GM20431 (cell line): ENCODE data around the gene DCLK3.

ENCODE experiments used
- in situ Hi-C: fragments of 300-500 bp; cut with MseI, MboI; formaldehyde crosslinking; loops from one replicate; pipeline ENCODE4 v1.15.0; 2020; ENCODE audit warnings: low sequenced_read_pairs; ENCODE audit not compliant: unreplicated experiment

The DCLK3 gene

DNA sequence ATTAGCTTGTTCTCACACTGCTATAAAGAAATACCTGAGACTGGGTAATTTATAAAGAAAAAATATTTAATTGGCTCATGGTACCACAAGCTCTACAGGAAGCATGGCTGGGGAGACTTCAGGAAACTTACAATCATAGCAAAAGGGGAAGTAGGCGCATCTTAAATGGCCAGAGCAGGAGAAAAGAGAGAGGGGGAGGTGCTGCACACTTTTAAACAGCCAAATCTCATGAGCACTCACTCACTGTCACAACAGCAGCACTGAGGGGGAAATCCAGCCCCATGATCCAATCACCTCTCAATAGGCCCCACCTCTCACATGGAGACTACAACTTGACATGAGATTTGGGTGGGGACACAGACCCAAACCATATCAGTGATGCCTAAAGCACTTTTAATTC lies 82.5 kb downstream of the DCLK3 start:
- in situ Hi-C loops = no loop called here

DNA sequence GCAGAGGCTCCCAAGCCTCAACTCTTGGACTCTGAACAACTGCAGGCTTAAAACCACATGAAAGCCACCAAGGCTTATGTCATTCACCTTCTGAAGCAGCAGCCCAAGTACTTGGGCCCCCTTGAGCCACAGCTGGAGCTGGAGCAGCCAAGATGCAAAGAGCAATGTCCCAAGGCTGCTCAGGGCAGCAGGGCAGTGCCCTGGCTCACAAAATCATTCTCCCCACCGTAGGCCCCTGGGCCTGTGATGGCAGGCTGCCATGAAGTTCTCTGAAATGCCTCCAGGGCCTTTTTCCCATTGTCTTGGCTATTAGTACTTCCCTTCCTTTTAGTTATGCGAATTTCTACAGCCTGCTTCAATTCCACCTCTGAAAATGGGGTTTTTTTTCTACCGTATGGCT lies 83.4 kb downstream of the DCLK3 start:
- in situ Hi-C loops = no loop called here

DNA sequence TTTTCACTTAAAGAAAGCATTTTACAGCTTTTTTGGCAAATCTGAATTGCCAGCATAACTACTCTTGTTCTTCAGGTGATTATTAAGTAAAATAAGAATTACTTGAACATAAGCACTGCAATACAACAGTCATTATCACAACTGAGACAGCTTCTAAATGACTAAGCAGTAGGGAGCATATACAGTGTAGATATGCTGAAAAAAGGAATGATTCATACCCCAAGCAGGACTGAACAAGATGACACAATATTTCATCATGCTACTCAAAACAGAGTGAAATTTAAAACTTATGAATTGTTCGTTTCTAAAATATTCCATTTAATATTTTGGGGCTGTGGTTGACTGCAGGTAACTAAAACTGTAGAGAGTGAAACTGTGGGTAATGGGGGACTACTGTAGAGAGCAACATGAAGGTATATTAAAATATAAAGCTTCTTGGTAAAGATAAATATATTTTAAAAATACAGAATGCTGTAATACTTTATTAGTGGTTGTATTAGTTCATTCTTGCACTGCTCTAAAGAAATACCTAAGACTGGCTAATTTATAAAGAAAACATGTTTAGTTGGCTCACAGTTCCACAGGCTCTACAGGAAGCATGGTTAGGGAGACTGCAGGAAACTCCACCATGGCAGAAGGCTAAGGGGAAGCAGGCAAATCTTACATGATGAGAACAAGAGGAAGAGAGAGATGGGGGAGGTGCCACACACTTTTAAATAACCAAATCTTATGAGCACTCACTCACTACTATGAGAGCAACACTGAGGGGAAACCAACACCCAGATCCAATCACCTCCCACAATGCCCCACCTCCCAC lies 84.8 kb downstream of the DCLK3 start:
- in situ Hi-C loops = no loop called here

GRCh38 chr3:36678216-36679013 lies 85.9 kb downstream of the DCLK3 start:
- in situ Hi-C loops = no loop called here

GRCh38 chr3:36677331-36678007 lies 86.9 kb downstream of the DCLK3 start:
- in situ Hi-C loops = no loop called here

GRCh38 chr3:36674816-36675215 lies 89.5 kb downstream of the DCLK3 start:
- in situ Hi-C loops = no loop called here

GRCh38 chr3:36669764-36670163 lies 94.6 kb downstream of the DCLK3 start:
- in situ Hi-C loops = no loop called here

- in situ Hi-C loops = no loop called here
These were observed 98.2 kb downstream of the DCLK3 start for GRCh38 chr3:36666166-36666565.

DNA sequence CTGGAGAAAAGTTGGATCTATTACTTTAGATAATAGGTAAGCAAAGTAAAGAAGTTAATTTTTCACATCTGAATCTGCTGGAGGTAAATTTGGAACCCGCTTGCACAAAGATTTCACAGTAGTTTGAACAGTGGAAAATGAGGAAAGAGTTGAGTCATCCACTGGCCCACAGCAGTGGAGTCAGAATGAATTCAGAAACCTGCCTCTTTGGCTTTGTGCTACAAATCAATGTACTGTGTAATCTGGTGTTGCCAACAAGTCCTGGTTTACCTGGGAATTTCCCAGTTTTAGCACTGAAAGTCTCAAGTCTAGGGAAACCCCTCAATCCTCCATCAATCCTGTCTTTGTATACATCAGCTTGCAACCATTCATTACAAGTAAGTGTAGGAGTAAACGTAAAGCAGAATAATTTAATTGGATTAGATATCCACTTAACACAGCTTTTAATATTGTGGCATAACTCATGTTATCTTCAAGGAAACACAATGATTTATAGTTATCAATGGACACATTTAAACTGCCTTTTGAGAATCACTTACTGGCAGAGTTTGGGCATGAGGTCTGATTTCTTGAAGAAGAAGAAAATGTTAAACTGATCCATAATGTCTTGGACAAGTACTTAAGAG lies 100.6 kb downstream of the DCLK3 start:
- in situ Hi-C loops = no loop called here

DNA sequence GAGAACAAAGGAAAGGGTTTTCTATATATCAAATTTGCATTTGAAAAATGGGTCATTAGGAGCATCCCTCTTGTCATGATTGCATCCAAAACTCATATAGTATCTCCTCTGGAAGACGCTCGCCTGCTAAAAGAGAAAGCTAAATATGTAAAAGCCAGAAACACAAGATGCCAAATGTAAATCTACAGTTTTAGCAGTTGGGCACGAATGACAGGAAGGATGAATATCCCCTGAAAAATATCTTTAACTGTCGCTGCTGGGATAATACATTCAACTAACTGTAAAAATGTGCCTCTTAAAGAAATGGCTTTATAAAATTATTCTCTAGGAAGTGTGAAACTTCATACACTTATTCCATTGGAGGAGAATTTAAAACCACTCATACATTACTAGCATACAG lies 101.7 kb downstream of the DCLK3 start:
- in situ Hi-C loops = no loop called here
